ENCODE measurements around the gene COPS6. TPM values are rescaled to one million over a fixed set of nuclear protein-coding genes. Genes with fewer than 3 reads are reported as not detected.

The COPS6 gene
- total RNA-seq, 4 donors from 2014 or later = 22.3 to 42.7 (median 30.0) TPM

DNA sequence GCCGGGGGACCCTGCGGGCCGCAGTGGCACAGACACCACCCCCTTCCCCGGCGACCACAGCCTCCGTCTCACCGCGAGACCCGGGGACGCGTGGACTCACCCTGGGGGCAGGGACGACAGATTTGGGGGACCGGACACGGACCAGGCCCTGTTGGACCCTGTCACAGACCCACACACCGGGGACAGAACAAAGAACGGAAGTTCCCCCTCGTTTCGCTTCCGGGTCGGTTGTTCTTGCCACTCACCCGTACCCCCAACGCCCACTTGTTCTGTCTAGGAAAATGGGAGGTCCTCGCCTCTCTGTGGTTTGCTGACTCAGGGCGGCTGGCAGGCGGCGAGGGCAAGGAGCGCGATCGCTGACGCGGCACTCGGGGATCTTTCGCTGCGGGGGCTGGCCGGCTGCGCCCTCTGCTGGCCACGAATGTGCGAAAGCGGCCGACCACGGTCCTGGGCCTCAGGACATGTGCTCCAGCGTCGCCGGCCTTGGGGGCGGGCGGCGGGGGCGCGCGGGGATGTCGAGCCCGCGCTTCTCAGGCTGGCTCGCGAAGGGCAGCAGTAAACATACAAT, 7.2 kb upstream of the COPS6 start, which contains the start of gene ZNF3:
Gene ZNF3, minus strand, starts transcription at position 189 of the 568 bp plus-strand sequence. CDS start 4,366 bp downstream, outside the sequence.
- TF ChIP-seq CTCF (IDR thresholded peaks at IDR 0.05) = peak in 1 of 3 donors; percentile 90
- peak in 1 of 2 donors; percentile 6 for TF ChIP-seq POLR2A (IDR thresholded peaks at IDR 0.05)
- intact Hi-C loops (cut with DNase I; ENCODE audit: low total_unique reads) = no loop called here
- H3K4me3 ChIP-seq (ENCODE audit: low read depth, poor library complexity, severe bottlenecking) = peak within 1 kb of the TSS; percentile 73
- DNase-seq (ENCODE audit: low spot score in 2 of 2) = peak; percentile 98 to 100
- 0 to 1% methylated on average over 44 to 48 of the region's 55 CpGs for WGBS, 2 donors

GRCh38 chr7:100082978-100083377, 5.8 kb upstream of the COPS6 start:
- no peak for DNase-seq (ENCODE audit: low spot score in 2 of 2)
- H3K4me3 ChIP-seq (ENCODE audit: low read depth, poor library complexity, severe bottlenecking) = no peak overlapping the region
- WGBS, 2 donors = 64 to 71% methylated on average over 4 of the region's 4 CpGs
- intact Hi-C loops (cut with DNase I; ENCODE audit: low total_unique reads) = no loop called here
- TF ChIP-seq CTCF (IDR thresholded peaks at IDR 0.05) = no peak
- TF ChIP-seq POLR2A (IDR thresholded peaks at IDR 0.05) = no peak

DNA sequence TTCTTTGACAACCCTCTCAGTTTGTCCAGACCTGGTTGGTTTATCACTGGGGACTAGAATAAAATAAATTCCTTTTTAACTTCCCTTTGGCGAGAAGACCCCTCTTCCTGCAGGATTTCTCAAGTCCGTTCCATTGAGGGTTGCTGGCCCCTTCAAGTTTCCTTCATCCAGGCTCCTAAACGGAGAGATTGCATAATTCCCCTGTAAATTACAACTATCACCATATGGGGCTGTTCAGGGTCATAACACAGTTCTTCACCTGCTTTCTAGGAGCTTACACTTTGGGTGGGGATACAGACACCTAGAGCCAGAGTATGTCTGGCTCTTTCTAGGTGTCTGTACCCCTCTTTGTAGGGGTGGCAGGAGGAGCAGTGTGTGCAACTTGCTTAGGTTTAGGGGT, 3.3 kb upstream of the COPS6 start:
- intact Hi-C loops (cut with DNase I; ENCODE audit: low total_unique reads) = no loop called here
- 56 to 60% methylated on average over 3 of the region's 3 CpGs for WGBS, 2 donors
- no peak for TF ChIP-seq POLR2A (IDR thresholded peaks at IDR 0.05)
- TF ChIP-seq CTCF (IDR thresholded peaks at IDR 0.05) = no peak
- H3K4me3 ChIP-seq (ENCODE audit: low read depth, poor library complexity, severe bottlenecking) = no peak overlapping the region
- no peak for DNase-seq (ENCODE audit: low spot score in 2 of 2)

GRCh38 chr7:100087055-100087750, 1.6 kb upstream of the COPS6 start:
- TF ChIP-seq POLR2A (IDR thresholded peaks at IDR 0.05) = no peak
- TF ChIP-seq CTCF (IDR thresholded peaks at IDR 0.05) = no peak
- no peak overlapping the region for H3K4me3 ChIP-seq (ENCODE audit: low read depth, poor library complexity, severe bottlenecking)
- no peak for DNase-seq (ENCODE audit: low spot score in 2 of 2)
- 78% methylated on average over 10 of the region's 10 CpGs for WGBS, 2 donors
- intact Hi-C loops (cut with DNase I; ENCODE audit: low total_unique reads) = no loop called here

DNA sequence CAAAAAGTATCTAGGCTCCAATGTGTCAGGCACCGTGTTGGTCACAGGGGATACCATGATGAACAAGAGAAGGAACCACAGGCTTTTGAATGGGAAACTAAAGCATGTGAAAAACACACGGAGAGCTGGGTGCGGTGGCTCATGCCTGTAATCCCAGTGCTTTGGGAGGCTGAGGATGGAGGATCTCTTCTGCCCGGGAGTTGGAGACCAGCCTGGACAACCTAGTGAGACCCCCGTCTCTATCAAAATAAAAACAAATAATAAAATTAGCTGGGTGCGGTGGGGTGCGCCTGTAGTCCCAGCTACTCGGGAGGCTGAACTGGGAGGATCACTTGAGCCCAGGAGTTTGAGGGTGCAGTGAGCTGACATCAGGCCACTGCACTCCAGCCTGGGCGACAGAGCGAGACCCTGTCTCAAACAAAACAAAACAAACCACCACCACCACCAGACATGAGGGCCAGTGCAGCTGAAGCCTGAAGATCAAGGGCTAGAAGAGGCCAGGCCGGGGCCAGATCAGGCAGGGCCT, 611 bp upstream of the COPS6 start:
- no peak for DNase-seq (ENCODE audit: low spot score in 2 of 2)
- TF ChIP-seq CTCF (IDR thresholded peaks at IDR 0.05) (no peak), POLR2A (IDR thresholded peaks at IDR 0.05) (no peak)
- H3K4me3 ChIP-seq (ENCODE audit: low read depth, poor library complexity, severe bottlenecking) = no peak overlapping the region
- 78 to 79% methylated on average over 11 of the region's 11 CpGs for WGBS, 2 donors
- intact Hi-C loops (cut with DNase I; ENCODE audit: low total_unique reads) = no loop called here
